Tibial artery (tissue), 4 donors: ENCODE data around the gene GINM1.
A peak's percentile ranks its signal among the peaks of the same experiment; 100 is the strongest.

Experiments used
- DNase-seq, 2 donors: peaks; one replicate each; pipeline ENCODE4 v3.0.0-alpha.2; 2019
- H3K27ac ChIP-seq, 2 donors: fragments of 200-600 bp; sonication (generic) in 1 of 2; 1 replicate in 1 of 2; 2 replicates in 1 of 2; pipeline ENCODE4 v1.5.1; 2018 to 2019; ENCODE audit warnings: mild to moderate bottlenecking in 1 of 2
- H3K27me3 ChIP-seq, 2 donors: fragments of 200-600 bp; sonication (generic) in 1 of 2; one replicate each; pipeline versions ENCODE4 v1.5.1 to v1.6.0; 2016 to 2019
- H3K36me3 ChIP-seq, 3 donors: fragments of 200-600 bp; sonication (generic) in 2 of 3; one replicate each; pipeline ENCODE4 v1.5.1; 2016 to 2019; ENCODE audit warnings: mild to moderate bottlenecking in 2 of 3
- H3K4me1 ChIP-seq, 4 donors: fragments of 200-600 bp; sonication (generic) in 2 of 4; 1 replicate in 3 of 4; 2 replicates in 1 of 4; pipeline ENCODE4 v1.5.1; 2016 to 2019
- H3K4me3 ChIP-seq, 2 donors: fragments of 200-600 bp; sonication (generic) in 1 of 2; 1 replicate in 1 of 2; 2 replicates in 1 of 2; pipeline ENCODE4 v1.5.1; 2018 to 2019; ENCODE audit warnings: mild to moderate bottlenecking in 2 of 2
- H3K9me3 ChIP-seq, 3 donors: fragments of 200-600 bp; sonication (generic) in 1 of 3; one replicate each; pipeline ENCODE4 v1.5.1; 2016 to 2019
- CTCF ChIP-seq, 2 experiments: fragments of 200-600 bp in 1 of 2; fragments of 450-650 bp in 1 of 2; IDR thresholded peaks; one replicate each; pipeline ENCODE4 v1.5.1; 2017 to 2019; ENCODE audit warnings: antibody characterized with exemption in 2 of 2, mild to moderate bottlenecking in 1 of 2, moderate library complexity in 1 of 2
- intact Hi-C: fragments of 100-400 bp; cut with DNase I; formaldehyde crosslinking; loops from one replicate; pipeline ENCODE4 v1.15.0; 2023; ENCODE audit warnings: low total_unique reads

GINM1 gene

GRCh38 chr6:149565527-149566409, at the start of gene GINM1:
Gene GINM1, plus strand, starts transcription at chr6:149566375. Its CDS starts 40 bp downstream, at chr6:149566415.
- peak; percentile 43 to 47 for TF ChIP-seq CTCF (IDR thresholded peaks at IDR 0.05)
- Histone ChIP-seq H3K36me3 (no peaks in the 10 kb centered on the region), H3K27ac (peak within 1 kb of the TSS; percentile 92 to 97), H3K4me3 (peak within 1 kb of the TSS; percentile 89 to 96), H3K9me3 (no peaks in the 10 kb centered on the region), H3K4me1 (peaks cover 0 to 23% (median 12%) of the 10 kb centered on the region in 4 donors), H3K27me3 (no peaks in the 10 kb centered on the region)
- DNase-seq = peak; percentile 91 to 96
- intact Hi-C loops = loop anchor here (2.0 to 10.0 kb wide), 2 partner anchors 19 to 79 kb away; partner anchors contain the start of genes KATNA1 and PPIL4

- no peak overlapping the region for H3K4me3 ChIP-seq
- no peak for DNase-seq
- no peaks in the 10 kb centered on the region for H3K9me3 ChIP-seq
- intact Hi-C loops = loop anchor here (10.0 kb wide), 1 partner anchor 445 kb away; no protein-coding TSS in a partner anchor
- H3K27me3 ChIP-seq = no peaks in the 10 kb centered on the region
- H3K27ac ChIP-seq = no peak overlapping the region
- H3K36me3 ChIP-seq = peaks cover 81 to 95% (median 95%) of the 10 kb centered on the region in 3 donors
- no peaks in the 10 kb centered on the region for H3K4me1 ChIP-seq
- TF ChIP-seq CTCF (IDR thresholded peaks at IDR 0.05) = no peak
These were observed 36.5 kb upstream of the GINM1 start for GRCh38 chr6:149529650-149530049.

- Histone ChIP-seq H3K36me3 (peaks cover 85 to 99% (median 93%) of the 10 kb centered on the region in 3 donors), H3K4me3 (no peak overlapping the region)
These were observed 31.4 kb upstream of the GINM1 start for GRCh38 chr6:149534742-149535141.

GRCh38 chr6:149541139-149541538, 25.0 kb upstream of the GINM1 start:
- no peak overlapping the region for H3K27ac ChIP-seq
- no peaks in the 10 kb centered on the region for H3K27me3 ChIP-seq
- DNase-seq = no peak
- peaks cover 0 to 33% (median 14%) of the 10 kb centered on the region in 4 donors for H3K4me1 ChIP-seq
- intact Hi-C loops = no loop called here
- H3K36me3 ChIP-seq = peaks cover 39 to 47% (median 42%) of the 10 kb centered on the region in 3 donors
- TF ChIP-seq CTCF (IDR thresholded peaks at IDR 0.05) = no peak
- no peaks in the 10 kb centered on the region for H3K9me3 ChIP-seq
- no peak overlapping the region for H3K4me3 ChIP-seq

More at GRCh38 chr6:149534742-149535141, 31.4 kb upstream of the GINM1 start:
- TF ChIP-seq CTCF (IDR thresholded peaks at IDR 0.05) = no peak
- DNase-seq = no peak
- no peaks in the 10 kb centered on the region for H3K27me3 ChIP-seq
- no peak overlapping the region for H3K27ac ChIP-seq
- H3K4me1 ChIP-seq = no peaks in the 10 kb centered on the region
- intact Hi-C loops = no loop called here
- no peaks in the 10 kb centered on the region for H3K9me3 ChIP-seq

- no peak for TF ChIP-seq CTCF (IDR thresholded peaks at IDR 0.05)
- H3K27me3 ChIP-seq = no peaks in the 10 kb centered on the region
- H3K27ac ChIP-seq = peak overlapping the region; percentile 98 to 99
- H3K4me3 ChIP-seq = peak overlapping the region; percentile 89 to 95
- H3K4me1 ChIP-seq = peaks cover 0 to 37% (median 18%) of the 10 kb centered on the region in 4 donors
- H3K36me3 ChIP-seq = peaks cover 8 to 12% (median 12%) of the 10 kb centered on the region in 3 donors
- no peak for DNase-seq
- intact Hi-C loops = no loop called here
- H3K9me3 ChIP-seq = no peaks in the 10 kb centered on the region
These were observed 21.4 kb upstream of the GINM1 start for GRCh38 chr6:149544646-149545257.
